Osteocyte (in vitro differentiated cells): ENCODE data around the gene NUDT3. TPM values are rescaled to one million over a fixed set of nuclear protein-coding genes. Genes with fewer than 3 reads are reported as not detected.
"Not testable (repeated sequence)": the region's sequence is repeated elsewhere in the genome, so short reads cannot be mapped to it uniquely, and the experiment has no call there.

Experiments used
- DNase-seq: peaks from one replicate; pipeline ENCODE4 v3.0.0; 2021; ENCODE audit warnings: mixed read lengths; ENCODE audit not compliant: unreplicated experiment; ENCODE audit errors: extremely low spot score
- H3K27ac Mint-ChIP-seq: one replicate; pipeline ENCODE4 v1.8.0; 2021; ENCODE audit warnings: mild to moderate bottlenecking, mixed read lengths; ENCODE audit not compliant: unreplicated experiment
- H3K27me3 Mint-ChIP-seq: one replicate; pipeline ENCODE4 v1.8.0; 2021; ENCODE audit warnings: mixed read lengths; ENCODE audit not compliant: unreplicated experiment
- H3K36me3 Mint-ChIP-seq: one replicate; pipeline ENCODE4 v1.8.0; 2021; ENCODE audit warnings: mixed read lengths; ENCODE audit not compliant: unreplicated experiment
- H3K4me1 Mint-ChIP-seq: one replicate; pipeline ENCODE4 v1.8.0; 2021; ENCODE audit warnings: mixed read lengths; ENCODE audit not compliant: unreplicated experiment
- H3K4me3 Mint-ChIP-seq: one replicate; pipeline ENCODE4 v1.8.0; 2021; ENCODE audit warnings: mild to moderate bottlenecking, moderate library complexity, mixed read lengths; ENCODE audit not compliant: unreplicated experiment
- H3K9me3 Mint-ChIP-seq: one replicate; pipeline ENCODE4 v1.8.0; 2021; ENCODE audit warnings: mixed read lengths; ENCODE audit not compliant: unreplicated experiment
- CTCF ChIP-seq: fragments of 200-600 bp; sonication (generic); IDR thresholded peaks from 2 replicates; pipeline ENCODE4 v1.5.0; 2021; ENCODE audit warnings: antibody characterized with exemption, mild to moderate bottlenecking, moderate library complexity
- total RNA-seq: library from RNA; stranded (reverse); gene quantifications from 2 replicates; pipeline ENCODE4 v1.2.1, GENCODE V29; 2021

NUDT3 gene
- total RNA-seq, 1 donor from 2014 or later = 32.0 TPM

GRCh38 chr6:34412643-34413214, 20.3 kb upstream of the NUDT3 start:
- Mint-ChIP-seq H3K4me1 (no peaks in the 10 kb centered on the region), H3K36me3 (peaks cover 19% of the 10 kb centered on the region), H3K27ac (no peak overlapping the region), H3K4me3 (no peak overlapping the region), H3K27me3 (no peaks in the 10 kb centered on the region), H3K9me3 (no peaks in the 10 kb centered on the region)
- TF ChIP-seq CTCF = no peak
- DNase-seq = no peak

DNA sequence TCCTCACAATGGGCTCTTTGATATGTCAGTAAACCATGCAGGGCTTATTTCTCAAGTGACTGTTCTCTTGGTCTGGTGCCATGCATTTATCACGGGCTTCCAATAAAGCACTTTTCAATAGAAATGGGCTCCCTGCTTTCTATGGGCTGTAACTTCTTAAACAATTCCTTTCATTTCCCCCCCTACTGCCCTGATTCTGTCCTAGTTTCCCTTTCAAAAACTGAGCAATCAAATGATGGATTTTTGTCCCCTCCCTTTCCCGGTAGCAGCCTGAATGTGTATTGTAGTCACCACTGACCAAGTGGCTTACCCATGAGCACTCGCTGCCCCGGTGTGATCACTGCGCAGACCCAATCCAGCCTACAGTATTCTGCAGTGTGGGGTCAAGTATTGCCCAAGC, 19.5 kb upstream of the NUDT3 start:
- no peaks in the 10 kb centered on the region for H3K4me1 Mint-ChIP-seq
- DNase-seq = no peak
- H3K4me3 Mint-ChIP-seq = no peak overlapping the region
- H3K27me3 Mint-ChIP-seq = no peaks in the 10 kb centered on the region
- no peaks in the 10 kb centered on the region for H3K9me3 Mint-ChIP-seq
- H3K27ac Mint-ChIP-seq = no peak overlapping the region
- TF ChIP-seq CTCF = no peak
- peaks cover 13% of the 10 kb centered on the region for H3K36me3 Mint-ChIP-seq

DNA sequence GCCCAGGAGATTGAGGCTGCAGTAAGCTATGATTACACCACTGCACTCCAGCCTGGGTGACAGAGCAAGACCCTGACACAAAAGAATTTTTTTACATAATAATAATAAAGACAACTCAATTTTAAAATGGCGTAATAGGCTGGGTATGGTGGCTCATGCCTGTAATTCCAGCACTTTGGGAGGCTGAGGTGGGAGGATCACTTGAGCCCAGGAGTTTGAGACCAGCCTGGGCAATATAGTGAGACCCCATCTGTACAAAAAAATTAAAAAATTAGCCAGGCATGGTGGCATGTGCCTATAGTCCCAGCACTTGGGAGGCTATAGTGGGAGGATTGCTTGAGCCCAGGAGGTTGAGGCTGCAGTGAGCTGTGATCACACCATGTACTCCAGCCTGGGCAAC, 15.4 kb upstream of the NUDT3 start:
- not testable (repeated sequence) for H3K4me1 Mint-ChIP-seq, H3K27ac Mint-ChIP-seq, DNase-seq, H3K4me3 Mint-ChIP-seq, H3K36me3 Mint-ChIP-seq, H3K27me3 Mint-ChIP-seq, H3K9me3 Mint-ChIP-seq

- Mint-ChIP-seq H3K36me3 (peaks cover 2% of the 10 kb centered on the region), H3K27me3 (no peaks in the 10 kb centered on the region), H3K4me3 (no peak overlapping the region), H3K4me1 (peaks cover 12% of the 10 kb centered on the region), H3K9me3 (no peaks in the 10 kb centered on the region), H3K27ac (no peak overlapping the region)
- DNase-seq = no peak
- TF ChIP-seq CTCF = no peak
Measured at GRCh38 chr6:34396518-34396917, 4.0 kb upstream of the NUDT3 start.

- H3K27ac Mint-ChIP-seq = no peak overlapping the region
- DNase-seq = no peak
- no peaks in the 10 kb centered on the region for H3K9me3 Mint-ChIP-seq
- H3K4me3 Mint-ChIP-seq = peak overlapping the region; percentile 45
- peaks cover 2% of the 10 kb centered on the region for H3K36me3 Mint-ChIP-seq
- no peaks in the 10 kb centered on the region for H3K27me3 Mint-ChIP-seq
- peaks cover 18% of the 10 kb centered on the region for H3K4me1 Mint-ChIP-seq
- TF ChIP-seq CTCF = no peak
Measured at GRCh38 chr6:34393966-34394305, 1.5 kb upstream of the NUDT3 start.
